SH-SY5Y (cell line): ENCODE results near the gene LHX3.

Source experiments
- GATA2 ChIP-seq: IDR thresholded peaks from 2 replicates; pipeline ENCODE4 v1.6.1; 2011; ENCODE audit warnings: mild to moderate bottlenecking, low read depth, low read length
- GATA3 ChIP-seq: IDR thresholded peaks from 2 replicates; pipeline ENCODE4 v1.6.1; 2011; ENCODE audit warnings: low read depth, mild to moderate bottlenecking, low read length, moderate library complexity

Gene LHX3

DNA sequence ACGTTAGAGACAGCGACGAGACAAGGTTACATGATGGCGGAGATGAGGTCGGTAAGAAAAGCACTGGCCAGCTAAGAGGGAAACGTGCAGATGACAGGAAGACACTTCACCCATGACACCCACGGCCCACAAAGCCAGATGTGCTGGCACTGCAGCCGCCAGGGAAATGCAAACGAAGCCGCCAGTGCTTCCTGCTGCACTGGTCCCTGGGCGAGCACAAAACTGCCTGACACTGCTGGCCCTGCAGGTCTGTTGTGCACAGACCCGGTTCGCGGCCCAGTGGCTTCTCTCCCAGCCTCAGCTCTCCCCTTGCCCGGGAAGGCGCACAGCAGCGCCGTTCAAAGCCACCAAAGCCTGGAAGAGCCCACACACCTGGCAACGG lies 20.4 kb upstream of the LHX3 start:
- TF ChIP-seq GATA3 (no peak), GATA2 (no peak)

DNA sequence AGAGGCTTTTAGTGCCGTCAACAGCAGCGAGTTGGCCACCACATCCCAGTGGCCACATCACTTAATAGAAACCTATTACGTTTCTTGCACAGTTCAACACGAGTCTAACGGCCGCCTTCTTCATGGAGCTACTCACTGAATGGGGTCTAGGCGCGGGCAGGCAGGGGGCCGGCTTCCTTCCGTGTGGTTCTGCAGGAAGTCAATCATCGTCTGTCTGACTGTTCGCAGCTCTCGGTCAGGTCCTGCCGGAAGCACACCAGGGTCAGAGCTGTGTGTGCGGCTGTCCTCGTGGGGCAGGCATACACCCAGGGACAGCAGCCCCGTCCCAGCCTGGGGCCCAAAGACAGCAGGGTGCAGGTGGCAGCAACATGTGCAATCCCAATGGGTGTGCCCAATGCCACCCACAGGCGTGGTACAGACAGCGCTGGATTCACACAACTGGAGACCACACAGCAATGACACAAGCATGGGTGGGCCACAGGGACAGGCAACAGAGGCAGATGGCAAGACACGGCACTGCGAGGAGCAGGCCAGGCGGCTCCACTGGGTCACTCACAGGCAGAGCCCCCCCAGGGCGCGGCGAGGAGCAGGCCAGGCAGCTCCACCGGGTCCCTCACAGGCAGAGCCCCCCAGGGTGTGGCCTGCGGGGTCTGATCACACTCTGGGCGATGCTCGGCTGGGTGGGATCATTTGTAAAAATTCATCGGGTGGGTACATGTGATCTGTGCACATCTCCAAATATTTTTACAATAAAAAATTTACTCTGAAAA lies 19.1 kb upstream of the LHX3 start:
- TF ChIP-seq GATA3 (no peak), GATA2 (no peak)

DNA sequence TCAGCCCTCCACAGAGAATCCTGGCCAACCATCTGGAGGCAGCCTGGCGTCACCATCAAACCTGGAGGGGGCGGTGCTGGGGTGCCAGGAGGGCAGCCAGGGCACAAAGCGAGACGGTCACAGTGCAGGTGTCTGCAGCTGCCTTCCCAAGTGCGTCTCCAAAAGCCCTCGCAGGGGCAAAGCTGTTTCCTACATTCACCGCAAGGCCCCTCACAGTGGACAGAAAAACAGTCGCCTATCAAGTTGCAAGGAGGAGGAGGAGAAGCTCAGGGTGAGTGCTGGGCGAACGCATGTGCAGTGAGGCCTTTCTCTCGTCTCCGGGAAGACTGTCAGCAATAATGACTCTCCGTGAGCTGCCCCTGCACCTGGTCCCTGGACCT lies 18.0 kb upstream of the LHX3 start:
- TF ChIP-seq GATA2, result no peak
- no peak for TF ChIP-seq GATA3

DNA sequence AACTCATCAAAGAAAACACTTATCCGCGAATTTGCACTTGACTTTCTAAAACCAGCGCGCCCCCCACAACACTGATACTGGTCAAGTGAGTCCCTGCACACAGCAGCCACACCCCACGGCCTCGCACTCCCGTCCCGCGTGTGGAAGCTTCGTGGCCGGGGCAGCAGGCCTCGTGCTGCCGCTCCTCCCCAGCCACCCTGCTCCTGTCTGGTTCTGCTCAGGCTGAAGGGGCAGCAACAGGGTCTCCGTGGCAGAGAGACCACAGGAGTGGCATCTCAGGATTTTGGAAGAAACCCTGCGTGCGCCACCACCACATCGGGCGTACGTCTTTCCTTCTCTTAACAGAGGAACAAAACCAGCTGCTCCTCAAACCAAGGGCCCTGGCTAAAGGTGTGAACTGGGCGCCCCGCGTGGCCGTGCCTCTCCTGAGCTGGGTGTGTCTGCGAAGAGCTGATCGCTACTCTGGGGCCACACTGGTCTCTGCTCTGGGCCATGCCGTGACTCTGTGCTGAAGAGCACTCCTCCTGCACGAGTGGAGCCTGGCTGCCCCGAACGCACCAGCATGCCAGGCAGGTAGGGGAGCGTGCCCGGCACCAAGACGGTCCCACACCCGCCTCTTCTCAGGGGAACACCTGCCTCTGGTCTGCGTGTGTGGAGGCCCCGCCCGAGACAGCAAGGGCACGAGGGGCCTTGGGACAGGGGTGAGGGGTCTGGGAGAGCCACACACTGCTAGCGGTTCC lies 17.4 kb upstream of the LHX3 start:
- TF ChIP-seq GATA2 (no peak), GATA3 (no peak)

DNA sequence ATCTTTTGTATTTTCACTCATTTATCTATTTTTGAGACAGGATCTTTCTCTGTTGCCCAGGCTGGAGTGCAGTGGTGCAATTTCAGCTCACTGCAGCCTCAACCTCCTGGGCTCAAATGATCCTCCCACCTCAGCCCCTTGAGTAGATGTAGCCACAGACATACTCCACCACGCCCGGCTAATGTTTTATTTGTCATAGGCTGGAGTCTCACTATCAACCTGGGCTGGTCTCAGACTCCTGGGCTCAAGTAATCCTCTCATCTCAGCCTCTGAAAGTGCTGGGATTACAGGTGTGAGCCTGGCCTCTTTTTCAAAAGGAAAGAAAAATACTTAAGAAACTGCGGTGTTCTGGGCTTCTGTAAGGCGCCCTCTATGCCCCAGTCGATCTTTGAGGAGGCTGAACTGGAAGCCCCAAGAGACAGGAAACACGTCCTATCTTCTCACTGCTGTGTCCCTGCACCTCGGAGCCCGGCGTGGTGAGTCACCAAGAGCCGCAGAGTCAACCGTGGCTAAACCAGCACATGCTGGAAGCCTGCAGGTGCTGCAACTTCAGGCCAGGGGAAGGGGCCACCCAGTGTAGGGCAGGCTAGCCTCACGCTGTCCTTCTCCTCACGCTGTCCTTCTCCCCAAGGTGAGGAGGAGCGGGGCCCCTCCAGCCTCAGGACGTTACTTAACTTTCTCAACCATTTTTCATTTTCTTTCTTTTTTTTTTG lies 15.2 kb upstream of the LHX3 start:
- TF ChIP-seq GATA2 (no peak), GATA3 (no peak)

DNA sequence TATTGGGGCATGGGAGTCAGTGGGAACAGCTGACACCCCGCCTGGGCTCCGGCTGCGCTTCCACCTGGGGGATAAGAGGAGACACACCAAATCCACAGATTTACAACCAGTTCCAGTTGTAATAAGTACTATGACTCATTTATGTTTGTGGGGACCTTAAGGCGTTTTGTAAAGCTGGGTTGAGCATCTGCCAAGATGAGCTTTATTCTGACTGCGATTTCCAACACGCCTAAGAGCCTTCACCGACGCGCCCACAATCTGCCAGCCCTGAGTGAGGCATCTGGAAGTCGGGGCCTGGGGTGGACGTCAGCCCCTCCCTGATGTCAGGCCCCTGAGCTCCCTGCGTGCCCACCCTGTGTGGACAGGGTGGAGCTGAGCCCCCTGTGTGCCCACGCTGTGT lies 14.3 kb upstream of the LHX3 start:
- TF ChIP-seq GATA3, result no peak
- TF ChIP-seq GATA2, result no peak

DNA sequence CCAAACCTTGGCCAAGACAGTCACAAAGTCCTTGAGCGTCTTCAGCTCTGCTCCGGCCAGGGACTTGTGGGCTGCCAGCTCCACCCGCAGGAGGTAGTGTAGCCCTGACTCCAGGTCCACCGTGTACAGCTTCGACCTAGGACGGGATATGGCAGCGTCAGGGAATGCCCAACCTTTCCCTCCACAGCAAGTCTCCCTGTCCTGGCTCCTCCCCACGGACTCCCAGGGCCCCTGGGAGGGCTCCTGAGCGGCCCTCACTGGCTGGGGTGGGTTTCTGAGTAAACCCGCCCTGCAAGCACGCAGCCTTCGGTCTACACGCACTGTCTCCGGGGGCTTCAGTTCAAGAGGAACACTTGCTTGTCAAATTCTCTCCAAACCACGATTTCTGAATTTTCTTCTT lies 13.7 kb upstream of the LHX3 start:
- TF ChIP-seq GATA2 (no peak), GATA3 (no peak)

DNA sequence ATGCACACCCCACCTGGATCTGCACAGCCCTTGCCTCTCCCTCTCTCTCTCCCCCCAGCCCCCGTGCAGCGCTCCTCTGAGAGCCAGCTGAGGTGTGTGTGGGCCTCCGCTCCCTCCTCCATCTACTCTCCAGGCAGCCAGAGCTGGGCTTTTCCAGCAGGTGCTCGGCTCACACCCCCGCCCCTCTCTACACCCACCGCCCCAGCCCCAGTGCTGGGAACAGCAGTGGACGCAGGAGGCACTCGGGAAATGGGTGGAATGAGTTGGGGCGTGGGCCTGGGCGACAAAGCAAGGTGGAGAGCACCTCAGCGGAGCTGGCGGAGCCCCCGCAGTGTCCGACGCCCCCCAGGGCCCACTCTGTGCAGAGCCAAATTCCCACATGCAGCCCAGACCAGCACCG lies 13.3 kb upstream of the LHX3 start:
- TF ChIP-seq GATA3, result no peak
- TF ChIP-seq GATA2, result no peak

DNA sequence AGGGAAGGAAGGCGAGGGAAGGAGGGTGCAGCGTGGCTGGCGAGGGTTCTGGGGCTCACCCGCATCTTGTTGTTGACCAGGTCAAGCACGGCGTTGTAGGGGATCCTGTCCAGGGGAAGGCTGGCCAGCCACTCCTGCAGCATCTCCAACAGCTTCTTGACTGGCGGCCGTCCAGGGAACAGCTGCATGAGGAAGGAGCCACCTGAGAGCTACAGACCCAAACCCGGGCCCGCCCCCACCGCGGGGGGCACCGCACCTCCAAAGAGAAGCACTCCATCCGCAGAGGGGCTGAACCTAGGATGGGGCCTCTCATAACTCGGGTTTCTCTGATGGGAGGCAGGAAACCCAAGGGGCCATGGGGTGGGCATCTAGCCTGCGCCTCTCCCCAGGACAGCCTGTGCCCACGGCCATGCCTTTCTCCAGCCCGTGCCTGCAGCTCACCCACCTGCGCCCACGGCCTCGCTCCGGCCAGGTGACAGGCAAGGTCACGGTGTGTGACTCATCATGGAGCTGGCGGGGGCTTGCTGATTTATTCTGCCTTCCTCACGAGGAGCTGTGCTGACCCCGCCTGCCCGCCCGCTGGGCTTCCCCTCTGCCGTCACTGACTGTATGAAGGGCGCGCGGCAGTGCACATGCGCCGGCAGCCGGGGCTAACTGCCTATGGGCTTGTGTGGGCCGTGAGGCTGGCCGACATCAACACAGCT lies 11.8 kb upstream of the LHX3 start:
- TF ChIP-seq GATA2, result no peak
- TF ChIP-seq GATA3, result no peak

DNA sequence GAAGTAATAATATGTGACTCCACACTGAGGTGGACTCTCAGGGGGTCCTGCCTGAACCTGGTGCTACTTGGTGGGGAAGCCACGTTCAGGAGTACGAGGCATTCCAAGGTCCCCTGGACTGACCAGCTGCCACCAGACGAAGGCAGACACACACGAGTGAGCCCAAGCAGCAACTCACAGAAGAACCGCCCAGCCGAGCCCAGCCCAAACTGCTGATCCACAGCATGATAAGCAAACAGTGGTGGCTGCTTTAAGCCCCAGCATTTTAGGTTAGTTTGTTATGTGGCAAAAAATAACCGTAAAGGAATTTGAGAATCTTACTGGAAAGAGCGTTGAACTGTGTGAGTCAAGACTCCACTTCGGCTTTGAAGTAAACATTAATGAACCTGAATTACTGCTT lies 8.8 kb upstream of the LHX3 start:
- TF ChIP-seq GATA3, result no peak
- TF ChIP-seq GATA2, result no peak

DNA sequence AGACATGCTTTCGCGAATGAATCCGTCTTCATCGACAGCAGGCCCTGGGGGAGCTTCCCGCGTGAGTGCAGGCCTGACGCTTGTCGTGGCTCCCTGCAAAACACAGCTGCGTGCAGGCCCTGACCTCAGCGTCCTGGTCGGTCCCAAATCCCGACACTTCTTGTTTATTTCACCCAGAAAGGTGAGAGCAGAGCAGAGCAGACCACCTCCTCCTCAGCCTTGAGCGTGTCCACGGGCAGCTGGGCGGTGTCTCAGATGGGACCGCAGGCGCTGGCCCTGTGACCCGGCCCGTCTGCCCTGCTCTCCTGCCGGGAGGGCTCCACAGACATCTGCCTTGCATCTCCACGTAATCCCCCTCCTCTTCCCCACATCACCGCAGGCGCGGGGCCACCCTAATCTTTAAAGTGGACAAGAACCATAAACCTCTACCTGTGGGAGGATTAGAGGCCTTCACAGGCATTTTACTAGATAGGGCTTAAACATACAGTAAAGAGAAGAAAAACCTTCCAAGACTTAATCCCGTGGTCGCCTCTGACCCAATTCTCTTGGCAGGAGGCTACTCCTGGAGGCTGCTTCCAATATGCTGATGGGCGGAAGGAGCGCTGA lies 7.5 kb upstream of the LHX3 start:
- TF ChIP-seq GATA2, result no peak
- no peak for TF ChIP-seq GATA3

DNA sequence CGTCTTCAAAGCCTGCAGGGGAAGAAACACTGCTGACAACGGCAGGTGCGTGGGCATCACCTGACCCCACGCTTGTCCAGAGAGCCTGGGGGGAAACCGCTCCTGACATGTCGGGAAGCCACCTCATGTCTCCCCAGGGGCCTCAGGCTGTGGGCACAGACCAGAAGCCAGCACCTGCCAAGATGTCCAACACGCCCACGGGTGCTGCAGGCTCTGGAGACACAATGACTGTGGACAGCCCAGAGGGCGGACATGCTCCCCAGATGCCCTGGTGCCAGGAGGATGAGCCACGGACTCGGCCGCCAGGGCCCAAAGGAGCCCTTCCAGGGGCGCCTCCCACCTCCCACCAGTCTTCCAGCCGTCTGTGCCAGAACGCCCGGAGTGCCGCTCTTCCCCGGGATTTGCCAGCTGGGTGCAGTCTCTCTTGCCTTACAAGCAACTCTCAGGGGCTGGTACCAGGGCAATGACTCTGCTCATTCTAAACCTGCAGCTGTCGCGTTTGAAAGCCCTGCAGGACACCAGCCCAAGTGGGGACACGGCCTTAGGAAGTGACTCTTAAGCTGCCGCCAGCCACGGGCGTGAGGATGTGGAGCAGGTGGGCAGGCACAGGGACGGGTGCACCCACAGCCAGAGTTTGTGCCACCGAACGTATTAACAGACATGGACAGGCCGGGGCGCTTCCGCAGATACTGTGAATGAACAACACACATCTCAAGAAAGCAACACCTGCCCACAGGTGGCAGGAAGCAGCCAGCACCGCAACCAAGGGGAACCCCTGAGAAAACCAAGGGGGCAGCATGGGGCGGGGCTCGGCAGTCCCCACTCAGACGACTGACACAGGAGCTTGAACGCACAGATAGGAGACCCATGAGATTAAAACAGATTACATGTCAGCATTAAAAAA lies 6.8 kb upstream of the LHX3 start:
- TF ChIP-seq GATA2 (no peak), GATA3 (no peak)

DNA sequence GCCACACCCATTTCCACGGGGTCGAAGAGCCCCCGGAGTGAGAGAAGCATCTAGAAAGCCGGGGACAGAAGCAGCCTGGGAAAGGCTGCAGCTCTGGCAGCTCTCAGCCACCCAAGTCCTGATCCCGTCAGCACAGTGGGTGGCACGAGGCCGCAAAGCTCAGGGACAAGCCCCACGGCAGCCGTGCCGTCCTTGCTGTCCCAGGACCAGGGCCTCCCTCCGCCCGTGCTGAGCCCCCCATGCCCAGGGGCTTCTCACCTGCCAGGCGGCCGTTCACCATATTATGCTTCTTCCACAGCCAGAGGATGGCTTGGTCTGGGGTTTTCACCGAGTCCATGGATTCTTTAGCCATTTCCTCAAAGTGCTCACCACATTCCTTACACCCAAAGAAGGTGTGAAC lies 6.1 kb upstream of the LHX3 start:
- TF ChIP-seq GATA2 (no peak), GATA3 (no peak)

DNA sequence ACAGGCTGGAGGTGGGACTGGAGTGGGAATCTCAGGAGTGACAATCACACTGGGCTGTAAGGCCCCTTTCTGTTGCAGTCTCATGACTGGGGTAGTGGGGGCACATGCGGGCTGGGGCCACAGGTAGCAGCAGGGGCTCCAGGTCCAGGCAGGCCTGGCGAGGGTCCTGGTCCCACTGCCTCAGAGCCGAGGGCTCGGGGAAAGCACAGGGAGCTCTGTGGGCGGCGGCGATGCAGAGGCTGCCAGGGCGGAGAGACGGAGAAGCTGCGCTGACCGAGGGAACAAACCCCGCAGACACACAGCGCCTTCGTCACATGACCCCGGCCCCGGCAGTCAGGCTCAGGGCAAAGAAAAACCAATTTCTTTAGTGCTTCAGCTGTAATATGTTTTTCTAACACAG lies 5.3 kb upstream of the LHX3 start:
- TF ChIP-seq GATA3, result no peak
- no peak for TF ChIP-seq GATA2
